Measurements from ENCODE around the gene MAPK8IP3. TPM values are rescaled to one million over a fixed set of nuclear protein-coding genes. Genes with fewer than 3 reads are reported as not detected.

Gene MAPK8IP3
- total RNA-seq, 4 donors from 2014 or later = 15.8 to 92.1 (median 39.0) TPM

- TF ChIP-seq CTCF (IDR thresholded peaks at IDR 0.05; ENCODE audit: low read depth) = no peak
Measured at GRCh38 chr16:1775846-1776671, 70.1 kb downstream of the MAPK8IP3 start.

- no peak for TF ChIP-seq CTCF (IDR thresholded peaks at IDR 0.05; ENCODE audit: low read depth)
Measured at GRCh38 chr16:1776672-1776955, 70.6 kb downstream of the MAPK8IP3 start.

- TF ChIP-seq CTCF (IDR thresholded peaks at IDR 0.05; ENCODE audit: low read depth) = no peak
Measured at GRCh38 chr16:1776991-1777374, 71.0 kb downstream of the MAPK8IP3 start.

- TF ChIP-seq CTCF (IDR thresholded peaks at IDR 0.05; ENCODE audit: low read depth) = no peak
Measured at GRCh38 chr16:1777375-1778199, 71.6 kb downstream of the MAPK8IP3 start.

- no peak for TF ChIP-seq CTCF (IDR thresholded peaks at IDR 0.05; ENCODE audit: low read depth)
Measured at GRCh38 chr16:1778200-1779179, 72.5 kb downstream of the MAPK8IP3 start.

- no peak for TF ChIP-seq CTCF (IDR thresholded peaks at IDR 0.05; ENCODE audit: low read depth)
Measured at GRCh38 chr16:1779234-1779701, 73.3 kb downstream of the MAPK8IP3 start.

Measured in subcutaneous adipose tissue (tissue), 4 donors.